Smooth muscle cell (in vitro differentiated cells): Measurements from ENCODE around the gene PCDHGC5. TPM values are rescaled to one million over a fixed set of nuclear protein-coding genes. Genes with fewer than 3 reads are reported as not detected.

Source experiments
- DNase-seq: peaks from one replicate; lab custom pipeline; 2025; ENCODE audit not compliant: unreplicated experiment; lab: John Stamatoyannopoulos, UW
- H2AFZ ChIP-seq: fragments of 200-600 bp; sonication (generic); 2 replicates; pipeline ENCODE4 v1.6.0; 2016; ENCODE audit warnings: antibody characterized with exemption, low read depth, mild to moderate bottlenecking
- H3F3A ChIP-seq: fragments of 200-600 bp; sonication (generic); 2 replicates; pipeline ENCODE4 v1.6.0; 2017; ENCODE audit warnings: antibody characterized with exemption, low read depth
- H3K27ac ChIP-seq: fragments of 200-600 bp; sonication (generic); 2 replicates; pipeline ENCODE4 v1.5.1; 2016; ENCODE audit warnings: low read depth, mild to moderate bottlenecking
- H3K27me3 ChIP-seq: fragments of 200-600 bp; sonication (generic); 2 replicates; pipeline ENCODE4 v1.6.1; 2016; ENCODE audit warnings: low read depth, mild to moderate bottlenecking
- H3K36me3 ChIP-seq: fragments of 200-600 bp; sonication (generic); 2 replicates; pipeline ENCODE4 v1.5.1; 2016; ENCODE audit warnings: low read depth
- H3K4me1 ChIP-seq: fragments of 200-600 bp; sonication (generic); 2 replicates; pipeline ENCODE4 v1.5.1; 2016; ENCODE audit warnings: low read depth
- H3K4me2 ChIP-seq: fragments of 200-600 bp; sonication (generic); 2 replicates; pipeline ENCODE4 v1.6.0; 2016; ENCODE audit warnings: mild to moderate bottlenecking
- H3K4me3 ChIP-seq: fragments of 200-600 bp; sonication (generic); 2 replicates; pipeline ENCODE4 v1.5.1; 2016; ENCODE audit warnings: mild to moderate bottlenecking
- H3K79me2 ChIP-seq: fragments of 200-600 bp; sonication (generic); 2 replicates; pipeline ENCODE4 v1.6.0; 2016; ENCODE audit warnings: low read depth, mild to moderate bottlenecking
- H3K9ac ChIP-seq: fragments of 200-600 bp; sonication (generic); 2 replicates; pipeline ENCODE4 v1.6.0; 2016; ENCODE audit warnings: low read depth
- H3K9me3 ChIP-seq: fragments of 200-600 bp; sonication (generic); replicated peaks from 2 replicates; pipeline ENCODE4 v1.5.1; 2016; ENCODE audit warnings: low read depth
- H4K20me1 ChIP-seq: fragments of 200-600 bp; sonication (generic); 2 replicates; pipeline ENCODE4 v1.6.0; 2016; ENCODE audit warnings: low read depth
- CTCF ChIP-seq: fragments of 200-600 bp; sonication (generic); IDR thresholded peaks from 2 replicates; pipeline ENCODE4 v1.5.1; 2017; ENCODE audit warnings: borderline replicate concordance, mild to moderate bottlenecking, antibody characterized with exemption; ENCODE audit not compliant: insufficient read depth, poor library complexity, severe bottlenecking
- WGBS: methylation state at CpG from one replicate; pipeline ENCODE4 v1.1.7; 2016; ENCODE audit warnings: low lambda C conversion rate; 5-methylcytosine and 5-hydroxymethylcytosine counted together
- polyA plus RNA-seq: library from polyadenylated mRNA; unstranded; fragments of >200 nt; fragmentation: Nextera tagmentation; extraction: Ambion mirVana; gene quantifications from 2 replicates; pipeline ENCODE4 v1.2.1, GENCODE V29; 2016
- total RNA-seq: library from RNA; depleted of rRNA; stranded (reverse); fragments of >200 nt; gene quantifications from 2 replicates; pipeline ENCODE4 v1.2.3, GENCODE V29; 2014

The PCDHGC5 gene
- total and polyA plus RNA-seq, 2 experiments from 2014 or later = 1.8 to 3.3 TPM

GRCh38 chr5:141507387-141508091 is 18.7 kb downstream of the PCDHGC5 start:
- no peak for DNase-seq
- WGBS = 14% methylated on average over 11 of the region's 11 CpGs
- Histone ChIP-seq H3K27me3 (no peaks in the 10 kb centered on the region), H3K4me1 (peaks cover 28% of the 10 kb centered on the region), H3K79me2 (peaks cover 7% of the 10 kb centered on the region), H4K20me1 (no peaks in the 10 kb centered on the region), H3K27ac (peak overlapping the region; percentile 90), H3K9ac (no peak overlapping the region), H2AFZ (no peak overlapping the region), H3K9me3 (no peaks in the 10 kb centered on the region), H3K36me3 (peaks cover 3% of the 10 kb centered on the region), H3F3A (peaks cover 46% of the 10 kb centered on the region), H3K4me2 (peak overlapping the region; percentile 82), H3K4me3 (no peak overlapping the region)
- no peak for TF ChIP-seq CTCF

GRCh38 chr5:141508440-141508797 is 19.5 kb downstream of the PCDHGC5 start:
- Histone ChIP-seq H4K20me1 (no peaks in the 10 kb centered on the region), H3K4me2 (peak overlapping the region; percentile 82), H3K9me3 (no peaks in the 10 kb centered on the region), H2AFZ (no peak overlapping the region), H3K27me3 (no peaks in the 10 kb centered on the region), H3K27ac (peak overlapping the region; percentile 90), H3K4me1 (peaks cover 28% of the 10 kb centered on the region), H3K4me3 (peak overlapping the region; percentile 33), H3K36me3 (peaks cover 3% of the 10 kb centered on the region), H3K9ac (peak overlapping the region; percentile 60), H3K79me2 (peaks cover 7% of the 10 kb centered on the region), H3F3A (peaks cover 46% of the 10 kb centered on the region)
- DNase-seq = no peak
- TF ChIP-seq CTCF = no peak
- WGBS = 4% methylated on average over 7 of the region's 9 CpGs

- TF ChIP-seq CTCF = no peak
- Histone ChIP-seq H3K79me2 (peaks cover 2% of the 10 kb centered on the region), H3K9me3 (no peaks in the 10 kb centered on the region), H3K27ac (peak overlapping the region; percentile 90), H2AFZ (no peak overlapping the region), H3K4me2 (peak overlapping the region; percentile 82), H3F3A (peaks cover 46% of the 10 kb centered on the region), H3K4me3 (peak overlapping the region; percentile 33), H4K20me1 (no peaks in the 10 kb centered on the region), H3K9ac (peak overlapping the region; percentile 60), H3K4me1 (peaks cover 28% of the 10 kb centered on the region), H3K27me3 (no peaks in the 10 kb centered on the region), H3K36me3 (peaks cover 3% of the 10 kb centered on the region)
- peak; percentile 77 for DNase-seq
- 9% methylated on average over 15 of the region's 23 CpGs for WGBS
Measured at GRCh38 chr5:141508798-141509611, 20.1 kb downstream of the PCDHGC5 start.
